ENCODE results near the gene AKT1. TPM values are rescaled to one million over a fixed set of nuclear protein-coding genes. Genes with fewer than 3 reads are reported as not detected.
A peak's percentile ranks its signal among the peaks of the same experiment; 100 is the strongest.

Gene AKT1
- 100 to 1,000 TPM in 8 of 9 donors, 10 to 100 TPM in 1; 66.4 to 300 (median 191) TPM for total RNA-seq
- polyA plus RNA-seq = 100 to 1,000 TPM in 2 of 3 donors, 10 to 100 TPM in 1; 97.5 to 244 (median 230) TPM
- long read RNA-seq, donor 1, transcript AKT1-203 (14 exons, 2,710 nt) = major isoform, 13 of 22 reads
- long read RNA-seq, donor 1, partial matches to known transcripts = 6 of 22 reads
- long read RNA-seq, donor 1, other reads (novel, unspliced or antisense) = 0 of 22 reads
- long read RNA-seq, donor 2, transcript AKT1-203 (14 exons, 2,710 nt) = major isoform, 9 of 18 reads
- long read RNA-seq, donor 2, partial matches to known transcripts = 6 of 18 reads
- long read RNA-seq, donor 2, other reads (novel, unspliced or antisense) = 0 of 18 reads
- long read RNA-seq, donor 3, partial matches to known transcripts = 0 of 6 reads
- long read RNA-seq, donor 3, other reads (novel, unspliced or antisense) = 0 of 6 reads
- long read RNA-seq, donor 4, partial matches to known transcripts = 9 of 22 reads
- long read RNA-seq, donor 4, other reads (novel, unspliced or antisense) = 11 of 22 reads
- long read RNA-seq, donor 5, transcript AKT1-211 (14 exons, 1,595 nt) = minor isoform, 18 of 1,319 reads
- long read RNA-seq, donor 5, transcript AKT1-220 (15 exons, 2,742 nt) = minor isoform, 69 of 1,319 reads
- long read RNA-seq, donor 5, transcript AKT1-201 (15 exons, 2,866 nt) = minor isoform, 23 of 1,319 reads
- long read RNA-seq, donor 5, transcript AKT1-203 (14 exons, 2,710 nt) = major isoform, 932 of 1,319 reads
- long read RNA-seq, donor 5, partial matches to known transcripts = 32 of 1,319 reads
- long read RNA-seq, donor 5, other reads (novel, unspliced or antisense) = 220 of 1,319 reads
- long read RNA-seq, donor 6, partial matches to known transcripts = 9 of 23 reads
- long read RNA-seq, donor 6, other reads (novel, unspliced or antisense) = 14 of 23 reads
- long read RNA-seq, donor 7, transcript AKT1-203 (14 exons, 2,710 nt) = major isoform, 6 of 9 reads
- long read RNA-seq, donor 7, partial matches to known transcripts = 0 of 9 reads
- long read RNA-seq, donor 7, other reads (novel, unspliced or antisense) = 0 of 9 reads
- long read RNA-seq, donor 8, transcript AKT1-203 (14 exons, 2,710 nt) = major isoform, 13 of 25 reads
- long read RNA-seq, donor 8, partial matches to known transcripts = 5 of 25 reads
- long read RNA-seq, donor 8, other reads (novel, unspliced or antisense) = 0 of 25 reads
- long read RNA-seq, donor 9, transcript AKT1-203 (14 exons, 2,710 nt) = major isoform, 5 of 5 reads
- long read RNA-seq, donor 9, partial matches to known transcripts = 0 of 5 reads
- long read RNA-seq, donor 9, other reads (novel, unspliced or antisense) = 0 of 5 reads
- long read RNA-seq, donor 10, transcript AKT1-203 (14 exons, 2,710 nt) = major isoform, 7 of 9 reads
- long read RNA-seq, donor 10, partial matches to known transcripts = 0 of 9 reads
- long read RNA-seq, donor 10, other reads (novel, unspliced or antisense) = 0 of 9 reads

DNA sequence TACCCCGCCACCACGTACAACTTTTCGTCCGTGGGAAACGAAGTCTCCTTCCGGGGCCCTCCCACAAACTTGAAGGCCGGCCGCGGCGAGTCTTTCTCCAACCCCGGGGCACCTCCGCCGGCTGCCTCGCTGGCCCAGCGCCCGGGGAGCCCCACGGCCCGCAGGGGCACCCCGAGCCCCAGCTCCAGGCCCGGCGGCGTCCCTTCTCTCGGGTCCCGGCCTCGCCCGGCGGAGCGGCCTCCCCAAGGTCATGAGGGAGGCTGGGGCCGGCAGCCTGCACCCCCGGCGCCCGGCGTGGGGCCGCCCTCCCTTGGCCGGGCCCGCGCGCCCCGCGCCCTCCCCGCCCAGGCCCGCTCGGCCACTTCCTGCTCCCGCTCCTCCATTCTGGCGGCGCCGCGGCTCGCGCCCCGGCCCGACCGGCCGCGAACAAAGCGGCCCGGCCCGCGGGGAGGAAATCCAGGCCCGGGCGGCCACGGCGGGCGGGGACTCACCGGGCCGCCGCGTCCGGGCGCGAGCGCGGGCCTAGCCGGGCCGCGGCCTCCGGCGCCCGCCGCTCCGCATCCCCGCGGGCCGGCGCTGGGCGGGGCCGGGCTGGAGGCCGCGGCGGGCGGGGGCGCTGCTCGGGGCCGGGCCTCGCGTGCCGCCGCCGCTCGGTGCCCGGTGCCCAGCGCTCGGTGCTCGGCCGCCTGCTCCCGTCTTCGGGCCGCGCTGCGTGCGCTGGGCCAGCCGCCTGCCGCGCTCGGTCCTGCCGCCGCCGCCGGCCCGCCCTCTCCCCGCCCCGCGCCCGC is at the start of gene AKT1:
Gene AKT1 (minus strand): TSS at position 756 of the 788 bp plus-strand sequence. CDS start 3,105 bp downstream, outside the sequence.
- peaks cover 43 to 62% of the 10 kb centered on the region in 2 donors for H3K4me1 ChIP-seq (replicated peaks in 1 of 2)
- intact Hi-C loops (cut with DNase I) = no loop called here
- H3K4me3 ChIP-seq = peak within 1 kb of the TSS in 3 of 4 donors; percentile 49 to 96 (median 85)
- 0 to 4% (median 1%) methylated on average over 2 to 116 of the region's 124 CpGs for WGBS, 4 donors
- H3K27ac ChIP-seq = peak within 1 kb of the TSS; percentile 11 to 97 (median 71)
- DNase-seq = peak in 1 of 7 donors; percentile 39
- H3K9me3 ChIP-seq (replicated peaks in 1 of 3) = no peaks in the 10 kb centered on the region
- TF ChIP-seq, protein P1, sequence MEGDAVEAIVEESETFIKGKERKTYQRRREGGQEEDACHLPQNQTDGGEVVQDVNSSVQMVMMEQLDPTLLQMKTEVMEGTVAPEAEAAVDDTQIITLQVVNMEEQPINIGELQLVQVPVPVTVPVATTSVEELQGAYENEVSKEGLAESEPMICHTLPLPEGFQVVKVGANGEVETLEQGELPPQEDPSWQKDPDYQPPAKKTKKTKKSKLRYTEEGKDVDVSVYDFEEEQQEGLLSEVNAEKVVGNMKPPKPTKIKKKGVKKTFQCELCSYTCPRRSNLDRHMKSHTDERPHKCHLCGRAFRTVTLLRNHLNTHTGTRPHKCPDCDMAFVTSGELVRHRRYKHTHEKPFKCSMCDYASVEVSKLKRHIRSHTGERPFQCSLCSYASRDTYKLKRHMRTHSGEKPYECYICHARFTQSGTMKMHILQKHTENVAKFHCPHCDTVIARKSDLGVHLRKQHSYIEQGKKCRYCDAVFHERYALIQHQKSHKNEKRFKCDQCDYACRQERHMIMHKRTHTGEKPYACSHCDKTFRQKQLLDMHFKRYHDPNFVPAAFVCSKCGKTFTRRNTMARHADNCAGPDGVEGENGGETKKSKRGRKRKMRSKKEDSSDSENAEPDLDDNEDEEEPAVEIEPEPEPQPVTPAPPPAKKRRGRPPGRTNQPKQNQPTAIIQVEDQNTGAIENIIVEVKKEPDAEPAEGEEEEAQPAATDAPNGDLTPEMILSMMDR (IDR thresholded peaks at IDR 0.05) = no peak
- TF ChIP-seq POLR2A (IDR thresholded peaks at IDR 0.05) = no peak
- H3K36me3 ChIP-seq (replicated peaks in 1 of 2) = peaks cover 0 to 17% of the 10 kb centered on the region in 2 donors
- H3K27me3 ChIP-seq = no peaks in the 10 kb centered on the region

- 71 to 88% (median 81%) methylated on average over 3 to 4 of the region's 4 CpGs for WGBS, 4 donors
- Histone ChIP-seq H3K27me3 (peaks cover 48% of the 10 kb centered on the region), H3K4me3 (no peak overlapping the region), H3K9me3 (replicated peaks in 1 of 3) (no peaks in the 10 kb centered on the region), H3K27ac (no peak overlapping the region), H3K4me1 (replicated peaks in 1 of 2) (peaks cover 13 to 14% of the 10 kb centered on the region in 2 donors), H3K36me3 (replicated peaks in 1 of 2) (no peaks in the 10 kb centered on the region)
- no peak for DNase-seq
- TF ChIP-seq, protein P1 (IDR thresholded peaks at IDR 0.05) = no peak
- no peak for TF ChIP-seq POLR2A (IDR thresholded peaks at IDR 0.05)
- intact Hi-C loops (cut with DNase I) = no loop called here
Measured at GRCh38 chr14:104845033-104845666, 49.6 kb upstream of the AKT1 start.

GRCh38 chr14:104844306-104845032 is 48.9 kb upstream of the AKT1 start:
- Histone ChIP-seq H3K4me1 (replicated peaks in 1 of 2) (peaks cover 13 to 14% of the 10 kb centered on the region in 2 donors), H3K36me3 (replicated peaks in 1 of 2) (no peaks in the 10 kb centered on the region), H3K9me3 (replicated peaks in 1 of 3) (no peaks in the 10 kb centered on the region), H3K27me3 (peaks cover 45% of the 10 kb centered on the region), H3K27ac (no peak overlapping the region), H3K4me3 (peak overlapping the region in 1 of 4 donors; percentile 49)
- 13 to 19% (median 16%) methylated on average over 11 to 27 of the region's 27 CpGs for WGBS, 4 donors
- intact Hi-C loops (cut with DNase I) = no loop called here
- DNase-seq = no peak
- TF ChIP-seq, protein P1 (IDR thresholded peaks at IDR 0.05) = no peak
- no peak for TF ChIP-seq POLR2A (IDR thresholded peaks at IDR 0.05)
